Keratinocyte (primary cell): ENCODE data around the gene PLBD2.

Source experiments
- EZH2 ChIP-seq: IDR thresholded peaks from one replicate; pipeline ENCODE4 v1.6.1; 2012; ENCODE audit warnings: inconsistent platforms, mild to moderate bottlenecking, low read length, moderate library complexity
- TF ChIP-seq, protein P1 (sequence below), 3 experiments: IDR thresholded peaks in 1 of 3; conservative IDR thresholded peaks in 1 of 3; optimal IDR thresholded peaks in 1 of 3; 2 replicates in 2 of 3; 3 replicates in 1 of 3; pipeline versions ENCODE3 to v1.5.1; 2011; ENCODE audit warnings: low read length in 3 of 3, mild to moderate bottlenecking in 3 of 3, moderate library complexity in 2 of 3, control low read depth in 1 of 3, inconsistent platforms in 1 of 3; ENCODE audit not compliant: insufficient read depth in 2 of 3; ENCODE audit errors: extremely low read depth in 1 of 3

- TF ChIP-seq, protein P1, sequence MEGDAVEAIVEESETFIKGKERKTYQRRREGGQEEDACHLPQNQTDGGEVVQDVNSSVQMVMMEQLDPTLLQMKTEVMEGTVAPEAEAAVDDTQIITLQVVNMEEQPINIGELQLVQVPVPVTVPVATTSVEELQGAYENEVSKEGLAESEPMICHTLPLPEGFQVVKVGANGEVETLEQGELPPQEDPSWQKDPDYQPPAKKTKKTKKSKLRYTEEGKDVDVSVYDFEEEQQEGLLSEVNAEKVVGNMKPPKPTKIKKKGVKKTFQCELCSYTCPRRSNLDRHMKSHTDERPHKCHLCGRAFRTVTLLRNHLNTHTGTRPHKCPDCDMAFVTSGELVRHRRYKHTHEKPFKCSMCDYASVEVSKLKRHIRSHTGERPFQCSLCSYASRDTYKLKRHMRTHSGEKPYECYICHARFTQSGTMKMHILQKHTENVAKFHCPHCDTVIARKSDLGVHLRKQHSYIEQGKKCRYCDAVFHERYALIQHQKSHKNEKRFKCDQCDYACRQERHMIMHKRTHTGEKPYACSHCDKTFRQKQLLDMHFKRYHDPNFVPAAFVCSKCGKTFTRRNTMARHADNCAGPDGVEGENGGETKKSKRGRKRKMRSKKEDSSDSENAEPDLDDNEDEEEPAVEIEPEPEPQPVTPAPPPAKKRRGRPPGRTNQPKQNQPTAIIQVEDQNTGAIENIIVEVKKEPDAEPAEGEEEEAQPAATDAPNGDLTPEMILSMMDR (optimal IDR thresholded peaks at IDR 0.05 in 1 of 3, IDR thresholded peaks at IDR 0.05 in 1 of 3, conservative IDR thresholded peaks at IDR 0.05 in 1 of 3; ENCODE audit: extremely low read depth in 1 of 3, insufficient read depth in 2 of 3, low read length in 3 of 3): no peak
- no peak for TF ChIP-seq EZH2
Observed at GRCh38 chr12:113416091-113416754, 57.8 kb downstream of the PLBD2 start.
